GM10266 (cell line): ENCODE results near the gene GAS2L1.
A peak's percentile ranks its signal among the peaks of the same experiment; 100 is the strongest.

Source experiments
- DNase-seq: peaks from one replicate; pipeline ENCODE4 v3.0.0; 2012; ENCODE audit errors: extremely low spot score
- CTCF ChIP-seq: IDR thresholded peaks from 2 replicates; pipeline ENCODE4 v1.5.1; 2012; ENCODE audit warnings: mild to moderate bottlenecking, low read depth; ENCODE audit not compliant: control insufficient read depth, insufficient read depth; ENCODE audit errors: missing control alignments

The GAS2L1 gene

GRCh38 chr22:29314537-29315285 is 8.3 kb downstream of the GAS2L1 start:
- DNase-seq = peak; percentile 63
- TF ChIP-seq CTCF = no peak

- no peak for TF ChIP-seq CTCF
- peak; percentile 71 for DNase-seq
Observed at GRCh38 chr22:29315286-29316140, 9.1 kb downstream of the GAS2L1 start, which contains the start of gene RASL10A. Gene RASL10A (minus strand): TSS chr22:29315697. CDS start chr22:29315246, 451 bp downstream.

- no peak for DNase-seq
Observed at GRCh38 chr22:29316141-29316828, 9.8 kb downstream of the GAS2L1 start.

GRCh38 chr22:29317827-29318454 is 11.5 kb downstream of the GAS2L1 start:
- TF ChIP-seq CTCF = no peak
- DNase-seq = no peak

More at GRCh38 chr22:29316141-29316828, 9.8 kb downstream of the GAS2L1 start:
- TF ChIP-seq CTCF = no peak

GRCh38 chr22:29319072-29319471 is 12.6 kb downstream of the GAS2L1 start:
- no peak for TF ChIP-seq CTCF
- no peak for DNase-seq

GRCh38 chr22:29320546-29320945 is 14.1 kb downstream of the GAS2L1 start:
- DNase-seq = no peak
- TF ChIP-seq CTCF = peak; percentile 2
